Activated T-helper 9 cell treated with anti-CD3 and anti-CD28 coated beads, Interleukin-2, amount 50 U/mL, for 16 hours (primary cell): ENCODE results near the gene PLEKHA6.

Source experiments
- DNase-seq: peaks from one replicate; pipeline ENCODE4 v3.0.0-alpha.2; 2020; ENCODE audit warnings: low read depth

The PLEKHA6 gene, protein sequence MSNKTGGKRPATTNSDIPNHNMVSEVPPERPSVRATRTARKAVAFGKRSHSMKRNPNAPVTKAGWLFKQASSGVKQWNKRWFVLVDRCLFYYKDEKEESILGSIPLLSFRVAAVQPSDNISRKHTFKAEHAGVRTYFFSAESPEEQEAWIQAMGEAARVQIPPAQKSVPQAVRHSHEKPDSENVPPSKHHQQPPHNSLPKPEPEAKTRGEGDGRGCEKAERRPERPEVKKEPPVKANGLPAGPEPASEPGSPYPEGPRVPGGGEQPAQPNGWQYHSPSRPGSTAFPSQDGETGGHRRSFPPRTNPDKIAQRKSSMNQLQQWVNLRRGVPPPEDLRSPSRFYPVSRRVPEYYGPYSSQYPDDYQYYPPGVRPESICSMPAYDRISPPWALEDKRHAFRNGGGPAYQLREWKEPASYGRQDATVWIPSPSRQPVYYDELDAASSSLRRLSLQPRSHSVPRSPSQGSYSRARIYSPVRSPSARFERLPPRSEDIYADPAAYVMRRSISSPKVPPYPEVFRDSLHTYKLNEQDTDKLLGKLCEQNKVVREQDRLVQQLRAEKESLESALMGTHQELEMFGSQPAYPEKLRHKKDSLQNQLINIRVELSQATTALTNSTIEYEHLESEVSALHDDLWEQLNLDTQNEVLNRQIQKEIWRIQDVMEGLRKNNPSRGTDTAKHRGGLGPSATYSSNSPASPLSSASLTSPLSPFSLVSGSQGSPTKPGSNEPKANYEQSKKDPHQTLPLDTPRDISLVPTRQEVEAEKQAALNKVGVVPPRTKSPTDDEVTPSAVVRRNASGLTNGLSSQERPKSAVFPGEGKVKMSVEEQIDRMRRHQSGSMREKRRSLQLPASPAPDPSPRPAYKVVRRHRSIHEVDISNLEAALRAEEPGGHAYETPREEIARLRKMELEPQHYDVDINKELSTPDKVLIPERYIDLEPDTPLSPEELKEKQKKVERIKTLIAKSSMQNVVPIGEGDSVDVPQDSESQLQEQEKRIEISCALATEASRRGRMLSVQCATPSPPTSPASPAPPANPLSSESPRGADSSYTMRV

DNA sequence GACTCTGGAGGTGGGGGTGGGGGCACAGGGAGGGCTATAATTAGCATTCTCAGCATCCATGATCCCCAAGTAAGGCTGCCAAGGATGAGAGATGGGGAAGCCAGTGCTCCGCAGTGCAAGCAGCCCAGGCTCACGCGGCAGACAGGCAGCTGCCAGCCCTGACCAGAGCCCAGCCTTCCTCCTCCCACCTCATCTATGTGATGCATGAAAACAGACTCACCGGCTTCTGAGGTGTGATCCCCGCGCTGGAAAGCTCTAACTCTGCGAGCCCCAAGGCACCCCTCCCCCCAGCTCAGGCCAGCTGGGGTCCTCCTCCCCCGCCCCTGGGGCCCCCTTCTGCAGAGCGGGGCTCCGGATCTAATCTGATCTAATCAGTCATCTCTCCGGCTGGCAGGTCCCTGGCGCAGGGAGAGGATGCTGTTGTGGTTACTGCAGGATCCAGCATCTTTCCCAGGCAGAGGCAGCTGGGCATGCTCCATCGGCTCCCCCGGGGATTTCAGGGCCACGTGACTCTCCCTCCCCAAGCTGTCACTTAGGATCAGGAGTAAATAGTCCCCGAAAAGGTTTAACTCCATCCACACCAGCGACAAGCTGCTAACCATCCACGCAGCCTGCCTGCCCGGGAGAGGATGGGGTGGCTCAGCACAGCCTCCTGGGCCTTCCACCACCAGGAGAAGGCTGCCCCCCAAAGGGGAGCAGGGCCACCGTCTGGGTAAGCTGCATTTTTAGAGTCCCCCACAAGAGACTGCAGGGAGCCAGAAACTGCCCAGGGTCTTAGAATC is at the start of gene PLEKHA6:
Gene PLEKHA6, minus strand, starts transcription at position 456 of the 782 bp plus-strand sequence. CDS start 86,202 bp downstream, outside the sequence.
- DNase-seq = no peak

DNA sequence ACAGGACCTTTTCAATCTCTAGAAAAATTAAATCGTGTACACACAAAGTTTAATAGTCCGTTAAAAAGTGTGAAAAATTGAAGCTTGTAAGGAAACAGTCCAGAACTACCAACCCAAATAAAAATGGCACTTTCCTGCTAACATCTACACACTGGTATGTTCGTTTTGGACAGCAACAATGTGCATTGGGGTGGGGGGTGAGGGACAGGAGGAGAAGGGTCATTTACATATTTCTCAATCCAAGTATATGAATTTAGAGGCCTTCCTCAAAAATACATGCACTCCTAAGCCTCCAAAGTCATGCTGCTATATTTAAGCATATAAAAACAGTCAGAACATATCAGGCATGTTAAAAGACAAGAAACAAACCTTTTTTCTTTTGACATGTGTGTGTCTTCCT is 49.4 kb upstream of the PLEKHA6 start:
- no peak for DNase-seq

DNA sequence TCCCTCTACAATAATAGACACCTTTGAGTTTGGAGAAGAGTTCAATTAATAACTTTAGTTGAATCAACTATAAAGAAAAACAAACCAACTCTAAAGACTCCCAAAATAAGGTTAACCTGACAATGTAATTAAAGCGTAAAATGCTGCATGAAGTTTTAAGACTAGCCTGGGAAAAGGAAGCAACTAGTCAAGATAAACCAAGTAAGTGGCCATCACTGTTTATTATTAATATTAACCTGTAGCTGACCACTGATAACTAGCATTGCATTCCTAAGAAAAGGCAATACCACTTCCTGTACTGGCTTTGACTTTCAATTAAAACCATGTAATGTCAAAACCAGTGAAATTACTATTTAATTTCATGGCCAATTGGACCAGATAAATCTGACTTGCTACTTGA is 48.9 kb upstream of the PLEKHA6 start:
- DNase-seq = no peak

DNA sequence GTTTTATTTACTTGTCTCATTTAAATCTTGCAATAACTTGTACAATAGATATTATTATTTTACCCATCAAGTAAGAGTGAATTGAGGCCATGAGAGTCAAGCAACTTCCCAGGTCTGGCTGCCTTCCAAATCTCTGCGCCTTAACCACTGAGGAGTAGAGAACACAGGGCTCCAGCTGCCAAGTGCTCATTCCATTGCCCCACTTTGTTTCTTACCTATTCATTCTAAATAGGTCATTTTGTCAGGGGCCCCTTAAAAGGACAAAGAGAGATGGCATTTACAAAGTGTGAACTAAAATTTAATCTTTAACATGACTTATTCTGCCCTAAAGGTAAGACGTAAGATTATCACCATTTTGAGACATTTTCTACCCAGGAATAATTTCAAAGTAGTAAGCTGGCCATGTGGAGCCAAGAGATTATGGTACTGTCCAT is 48.4 kb upstream of the PLEKHA6 start:
- no peak for DNase-seq

DNA sequence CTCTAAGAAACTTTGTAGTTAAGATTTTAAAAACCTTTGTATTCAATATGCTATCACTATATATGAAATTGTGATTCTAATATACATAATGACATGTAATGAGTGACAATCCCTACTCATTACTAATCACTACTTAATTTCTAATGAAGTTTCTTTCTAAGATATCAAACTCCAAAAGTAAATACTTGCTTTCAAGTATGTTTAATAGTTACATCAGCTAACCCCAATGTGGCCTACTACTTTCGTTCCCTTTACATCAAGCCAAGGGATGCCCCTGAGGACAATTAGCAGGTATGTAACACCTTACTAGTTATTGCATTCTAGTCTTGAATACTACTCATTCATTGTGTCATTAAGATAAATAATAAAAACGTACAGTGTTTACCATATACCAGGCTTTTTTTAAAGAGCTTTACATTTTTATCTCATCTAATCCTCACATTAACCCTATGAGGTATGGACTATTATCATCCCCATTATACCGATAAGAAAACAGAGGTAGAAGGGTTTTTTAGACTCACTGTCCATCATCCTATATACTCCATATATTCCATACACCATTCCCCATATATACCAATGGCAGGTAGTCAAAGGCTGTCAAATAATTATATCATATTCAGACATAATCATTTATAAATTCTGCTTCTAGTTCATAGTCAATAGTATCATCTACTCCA is 47.7 kb upstream of the PLEKHA6 start:
- no peak for DNase-seq

DNA sequence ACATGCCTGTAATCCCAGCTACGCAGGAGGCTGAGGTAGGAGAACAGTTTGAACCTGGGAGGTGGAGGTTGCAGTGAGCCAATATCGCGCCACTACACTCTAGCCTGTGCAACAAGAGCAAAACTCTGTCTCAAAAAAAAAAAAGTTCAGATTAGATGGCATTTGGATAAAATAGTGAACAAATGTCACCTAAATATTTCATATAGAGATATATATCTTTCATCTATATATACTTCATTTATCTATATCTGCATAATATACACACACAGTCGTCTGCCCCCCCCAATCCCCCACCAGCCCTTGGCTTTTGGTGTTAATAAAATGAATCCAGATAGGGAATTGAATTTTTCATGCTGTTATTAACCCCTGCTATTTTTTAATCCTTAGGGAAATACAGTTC is 46.9 kb upstream of the PLEKHA6 start:
- DNase-seq = no peak

DNA sequence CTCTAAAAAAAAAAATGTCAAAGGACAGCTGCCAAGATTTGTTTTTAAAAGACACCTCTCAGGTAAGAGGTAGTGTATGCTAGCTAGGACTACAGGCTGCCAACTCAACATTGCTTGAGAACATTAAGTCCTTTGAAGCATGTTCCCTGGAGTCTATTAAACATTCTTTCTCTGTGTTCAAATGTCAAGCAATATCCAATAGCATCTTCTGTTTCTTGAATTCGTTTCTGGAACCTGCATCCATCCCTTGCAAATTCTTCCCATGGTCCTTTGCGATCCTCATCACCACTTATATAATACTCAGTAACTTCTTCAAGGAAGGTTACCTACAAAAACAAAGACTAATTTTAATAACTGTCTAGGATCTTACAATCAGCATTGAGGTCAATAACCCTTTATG is 46.3 kb upstream of the PLEKHA6 start:
- no peak for DNase-seq

DNA sequence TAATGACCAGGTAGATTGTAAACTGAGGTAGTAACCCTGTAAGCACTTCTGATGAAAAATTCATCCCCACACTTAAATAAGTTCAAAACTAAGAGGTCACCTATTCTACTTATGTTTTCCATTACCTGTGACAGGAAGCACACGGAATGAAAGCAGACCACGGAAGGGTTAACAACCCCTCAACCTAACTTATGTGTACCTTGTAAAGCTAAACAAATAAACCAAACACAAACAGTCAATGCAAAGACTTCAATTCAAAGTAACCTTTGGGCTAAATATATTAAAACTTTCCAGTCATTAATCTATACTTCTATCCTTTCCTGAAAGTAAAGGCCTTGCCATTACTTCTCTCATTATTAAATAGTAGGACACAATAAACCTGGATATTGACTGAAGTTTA is 44.9 kb upstream of the PLEKHA6 start:
- DNase-seq = no peak

DNA sequence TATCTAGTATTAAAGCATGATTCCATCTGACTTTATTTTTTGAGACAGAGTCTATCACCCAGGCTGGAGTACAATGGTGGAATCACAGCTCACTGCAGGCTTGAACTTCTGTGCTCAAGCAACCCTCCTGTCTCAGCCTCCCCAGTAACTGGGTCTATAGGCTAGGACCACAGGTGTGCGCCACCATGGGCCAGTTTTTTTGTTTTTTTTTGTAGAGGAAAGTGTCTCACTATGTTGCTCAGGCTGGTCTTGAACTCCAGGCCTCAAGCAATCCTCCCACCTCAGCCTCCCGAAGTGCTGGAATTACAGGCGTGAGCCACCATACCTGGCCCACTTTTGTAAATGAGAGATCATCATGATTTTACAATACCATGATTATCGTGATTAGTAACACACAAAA is 42.7 kb upstream of the PLEKHA6 start:
- no peak for DNase-seq

DNA sequence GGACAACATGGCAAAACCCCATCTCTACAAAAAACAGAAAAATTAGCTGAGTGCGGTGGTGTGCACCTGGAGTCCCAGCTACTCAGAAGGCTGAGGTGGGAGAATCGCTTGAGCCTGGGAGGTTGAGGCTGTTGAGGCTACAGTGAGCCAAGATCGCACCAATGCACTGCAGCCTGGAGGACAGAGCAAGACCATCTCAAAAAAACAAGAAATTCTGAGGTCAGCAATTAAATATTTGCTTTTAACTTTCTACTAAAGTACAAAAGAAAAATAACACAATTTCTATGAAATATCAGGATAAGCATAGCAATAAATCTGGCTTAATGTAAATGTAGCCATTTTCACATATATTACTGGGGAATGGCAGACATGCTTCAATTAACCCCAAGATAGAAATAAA is 42.0 kb upstream of the PLEKHA6 start:
- no peak for DNase-seq

DNA sequence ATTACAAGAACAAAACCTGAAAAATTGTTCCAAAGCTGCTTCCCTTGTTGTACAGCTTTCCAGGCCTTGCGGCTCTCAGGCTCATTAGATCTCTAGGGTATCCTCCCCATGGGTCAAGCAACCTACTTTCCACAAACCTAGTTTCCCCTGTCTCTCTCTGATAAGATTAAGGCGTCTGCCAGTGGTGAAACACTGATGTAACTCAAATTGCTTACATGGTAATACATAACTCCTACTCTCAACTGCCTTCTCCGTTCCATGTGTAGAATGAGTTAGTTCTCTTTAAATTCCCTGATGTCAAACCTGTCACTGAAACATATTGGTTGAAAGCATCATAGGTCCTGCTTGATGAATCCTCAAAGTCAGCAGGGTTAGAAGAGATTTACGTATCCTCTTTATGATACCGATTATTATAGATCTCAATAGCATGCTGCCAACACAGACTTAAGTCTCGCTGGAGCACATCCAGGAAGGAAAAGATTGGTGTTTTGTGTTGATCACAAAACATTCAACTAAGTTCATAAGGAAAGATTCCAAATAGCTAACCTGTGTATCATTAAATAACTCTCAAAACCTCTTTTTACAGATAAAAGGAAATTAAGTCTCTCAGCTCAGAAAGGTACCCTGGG is 41.3 kb upstream of the PLEKHA6 start:
- no peak for DNase-seq

DNA sequence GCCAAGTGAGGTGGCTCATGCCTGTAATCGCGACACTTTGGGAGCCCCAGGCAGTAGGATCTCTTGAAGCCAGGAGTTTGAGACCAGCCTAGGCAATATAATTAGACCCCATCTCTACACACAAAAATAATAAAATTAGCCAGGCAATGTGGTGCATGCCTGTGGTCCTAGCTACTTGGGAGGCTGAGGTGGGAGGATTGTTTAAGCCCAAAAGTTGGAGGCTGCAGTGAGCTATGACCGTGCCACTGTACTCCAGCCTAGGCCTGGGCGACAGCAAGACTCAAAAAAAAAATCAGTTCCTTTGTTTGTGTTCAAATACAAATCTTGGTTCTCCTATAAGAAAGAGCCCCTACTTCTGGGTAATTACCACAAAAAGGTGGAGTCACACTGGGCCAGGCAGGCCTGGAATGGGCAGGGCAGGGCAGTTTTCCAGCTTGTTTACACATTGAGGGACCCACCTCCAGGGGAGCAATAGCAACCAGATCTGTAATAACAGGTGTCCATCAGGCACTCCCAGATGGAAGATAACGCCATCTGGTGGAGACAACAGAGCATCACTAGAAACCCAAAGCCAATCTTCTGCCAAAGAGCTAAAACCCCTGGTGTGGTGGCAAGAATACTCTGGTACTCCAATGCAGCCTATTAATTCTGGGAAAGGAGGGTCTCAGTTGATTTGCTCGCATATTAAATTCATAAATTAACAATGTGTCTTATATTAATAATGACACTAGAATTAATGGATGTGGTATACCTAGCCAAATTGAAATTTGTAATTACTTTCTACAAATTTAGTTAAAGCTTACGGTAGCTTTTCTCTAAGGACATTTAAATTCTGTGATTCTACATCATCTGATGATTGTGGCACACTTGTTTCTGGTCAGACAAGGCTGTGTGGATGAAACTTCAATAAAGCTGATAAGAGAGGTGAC is 38.7 kb upstream of the PLEKHA6 start:
- no peak for DNase-seq

DNA sequence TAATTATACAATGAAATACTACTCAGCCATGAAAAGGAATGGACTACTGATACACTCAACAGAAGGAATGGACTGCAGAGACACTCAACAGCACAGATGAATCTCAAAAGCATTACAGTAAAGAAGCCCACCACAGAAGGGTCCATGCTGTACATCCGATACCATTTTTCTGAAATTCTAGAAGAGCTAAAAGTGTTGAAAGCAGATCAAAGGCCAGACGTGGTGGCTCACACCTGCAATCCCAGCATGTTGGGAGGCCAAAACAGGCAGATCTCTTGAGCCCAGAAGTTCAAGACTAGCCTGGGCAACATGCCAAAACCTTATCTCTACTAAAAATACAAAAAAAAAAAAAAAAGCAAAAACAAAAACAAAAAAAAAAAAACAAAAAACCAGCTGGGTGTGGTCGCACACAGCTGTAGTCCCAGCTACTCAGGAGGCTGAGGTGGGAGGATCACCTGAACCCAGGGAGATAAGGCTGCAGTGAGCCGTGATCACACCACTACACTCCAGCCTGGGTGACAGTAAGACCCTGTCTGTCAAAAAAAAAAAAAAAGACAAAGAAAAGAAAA is 36.4 kb upstream of the PLEKHA6 start:
- DNase-seq = no peak

DNA sequence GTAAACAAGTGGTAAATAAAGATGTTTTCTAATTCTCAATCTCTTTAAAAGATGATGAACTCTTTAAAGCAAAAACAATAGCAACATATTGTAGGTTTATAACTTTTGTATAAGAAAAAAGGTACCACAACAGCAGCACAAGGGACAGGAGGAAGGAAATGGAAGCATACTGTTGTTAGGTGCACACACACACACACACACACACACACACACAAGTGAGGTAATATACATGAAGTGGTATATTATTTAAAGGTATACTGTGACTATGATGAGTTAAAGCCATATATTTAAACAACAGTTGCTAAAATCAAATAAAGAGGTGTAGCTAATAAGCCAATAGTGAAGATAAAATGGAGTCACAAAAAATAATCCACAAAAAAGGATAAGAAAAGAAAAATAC is 31.9 kb upstream of the PLEKHA6 start:
- no peak for DNase-seq

DNA sequence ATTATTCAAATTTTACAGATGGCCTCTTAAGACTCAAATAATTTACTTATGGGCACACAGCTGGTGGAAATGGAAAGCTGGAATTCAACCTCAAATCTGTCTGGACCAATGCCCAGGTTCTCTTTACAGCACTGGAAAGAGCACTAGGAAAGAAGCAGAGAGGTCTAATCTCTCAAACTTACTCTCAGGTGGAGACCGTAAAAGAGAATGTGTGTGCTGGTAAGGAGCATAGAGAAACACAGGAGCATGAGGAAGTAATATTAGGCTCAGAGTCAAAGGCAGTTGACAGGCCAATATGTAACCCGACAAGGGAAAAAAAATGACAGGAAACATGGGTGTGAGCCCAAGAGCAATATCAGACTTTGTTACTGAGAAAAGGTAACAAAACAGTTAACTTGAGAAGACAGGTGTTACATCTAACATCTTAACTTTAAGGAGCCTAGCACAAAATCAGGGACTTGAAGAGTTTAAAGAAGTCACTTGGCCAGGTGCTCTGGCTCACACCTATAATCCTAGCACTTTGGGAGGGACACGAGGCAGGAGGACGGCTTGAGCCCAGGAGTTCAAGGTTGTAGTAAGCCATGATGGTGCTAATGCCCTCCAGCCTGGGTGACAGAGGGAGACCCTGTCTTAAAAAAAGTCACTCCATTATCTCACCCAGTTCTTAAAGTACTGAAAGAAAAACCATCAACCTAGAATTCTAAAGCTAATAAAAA is 31.2 kb upstream of the PLEKHA6 start:
- no peak for DNase-seq

DNA sequence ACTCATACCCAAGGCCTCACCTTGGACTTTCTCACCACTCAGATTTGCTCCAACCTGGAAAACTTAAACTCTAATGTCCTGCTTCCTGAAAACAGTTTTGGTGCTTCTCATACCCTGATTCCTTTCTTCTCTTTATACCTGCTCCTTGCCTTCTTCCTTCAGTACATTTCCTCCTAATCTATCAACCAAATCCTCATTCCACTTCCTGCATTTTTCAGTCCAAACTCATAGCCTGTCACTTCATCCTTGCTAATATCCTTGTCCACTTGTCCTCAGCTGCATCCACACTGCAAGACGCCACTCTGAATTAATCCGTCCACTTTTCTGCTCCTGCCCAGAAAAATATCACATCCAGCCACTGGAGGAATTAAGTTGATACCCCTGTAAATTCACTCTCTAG is 26.0 kb upstream of the PLEKHA6 start:
- DNase-seq = no peak

DNA sequence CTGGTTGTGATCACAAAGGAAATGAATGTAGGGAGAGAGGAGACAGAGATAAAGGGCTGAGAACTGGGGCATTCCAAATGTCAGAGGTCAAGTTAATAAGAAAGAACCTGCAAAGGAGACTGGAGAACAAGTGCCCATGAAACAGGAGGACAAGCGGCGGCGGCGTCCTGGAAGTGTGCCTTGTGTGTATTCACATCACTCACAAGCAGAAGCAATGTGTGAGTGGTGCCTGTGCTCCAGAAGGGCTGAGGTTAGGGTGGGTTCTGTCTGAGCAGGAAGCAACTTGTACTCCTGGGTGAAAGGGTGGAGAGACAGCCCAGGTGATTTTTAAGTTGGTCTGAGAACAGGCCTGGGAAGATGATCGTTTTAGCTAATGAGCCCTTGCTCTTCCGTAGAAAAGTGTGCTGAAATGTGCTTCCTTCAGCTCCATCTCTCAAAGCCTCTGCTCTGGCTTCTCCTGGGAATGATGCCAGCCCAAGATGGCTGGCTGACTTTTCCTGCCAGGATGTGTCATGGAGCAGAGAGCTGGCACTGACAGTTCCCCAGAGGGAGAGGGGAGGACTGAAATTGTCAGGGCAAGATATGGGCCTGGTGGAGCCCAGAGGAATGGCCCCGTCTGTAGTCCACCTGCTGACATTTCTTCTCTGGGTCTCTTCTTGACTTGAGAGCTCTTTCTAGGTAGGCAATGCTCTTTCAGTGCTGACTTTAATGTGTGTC is 25.1 kb upstream of the PLEKHA6 start:
- no peak for DNase-seq
